SK-N-MC (cell line): Measurements from ENCODE around the gene CTRB1.

Experiments used
- DNase-seq: peaks from one replicate; pipeline ENCODE4 v3.0.0-alpha.2; 2011; ENCODE audit warnings: low read depth, low spot score
- H3K27ac ChIP-seq: fragments of 200-600 bp; sonication (generic); 2 replicates; pipeline ENCODE4 v1.5.1; 2016; ENCODE audit warnings: mixed run types
- H3K36me3 ChIP-seq: fragments of 200-600 bp; sonication (generic); 2 replicates; pipeline ENCODE4 v1.6.1; 2017; ENCODE audit warnings: antibody characterized with exemption, low read length, mixed read lengths; ENCODE audit not compliant: insufficient read depth
- H3K4me3 ChIP-seq: fragments of 200-600 bp; sonication (generic); 2 replicates; pipeline ENCODE4 v1.5.1; 2016
- H3K9ac ChIP-seq: fragments of 200-600 bp; sonication (generic); 2 replicates; pipeline ENCODE4 v1.8.0; 2017; ENCODE audit warnings: mixed run types, mixed read lengths; ENCODE audit not compliant: insufficient read length
- H3K9me3 ChIP-seq: fragments of 200-600 bp; sonication (generic); 2 replicates; pipeline ENCODE4 v1.6.1; 2017; ENCODE audit warnings: low read depth, mild to moderate bottlenecking, antibody characterized with exemption, low read length, moderate library complexity, mixed read lengths
- EZH2 ChIP-seq: fragments of 200-600 bp; sonication (generic); IDR thresholded peaks from one replicate; pipeline ENCODE4 v1.6.1; 2017; ENCODE audit warnings: antibody characterized with exemption
- FOXP2 ChIP-seq: optimal IDR thresholded peaks from 2 replicates; pipeline ENCODE3; 2011; ENCODE audit warnings: mild to moderate bottlenecking, moderate library complexity; ENCODE audit not compliant: insufficient read depth; ENCODE audit errors: extremely low read length, control extremely low read depth
- POLR2AphosphoS5 ChIP-seq: IDR thresholded peaks from 2 replicates; pipeline ENCODE4 v1.6.1; 2012; ENCODE audit warnings: mild to moderate bottlenecking, low read depth, low read length, borderline replicate concordance

CTRB1 gene

DNA sequence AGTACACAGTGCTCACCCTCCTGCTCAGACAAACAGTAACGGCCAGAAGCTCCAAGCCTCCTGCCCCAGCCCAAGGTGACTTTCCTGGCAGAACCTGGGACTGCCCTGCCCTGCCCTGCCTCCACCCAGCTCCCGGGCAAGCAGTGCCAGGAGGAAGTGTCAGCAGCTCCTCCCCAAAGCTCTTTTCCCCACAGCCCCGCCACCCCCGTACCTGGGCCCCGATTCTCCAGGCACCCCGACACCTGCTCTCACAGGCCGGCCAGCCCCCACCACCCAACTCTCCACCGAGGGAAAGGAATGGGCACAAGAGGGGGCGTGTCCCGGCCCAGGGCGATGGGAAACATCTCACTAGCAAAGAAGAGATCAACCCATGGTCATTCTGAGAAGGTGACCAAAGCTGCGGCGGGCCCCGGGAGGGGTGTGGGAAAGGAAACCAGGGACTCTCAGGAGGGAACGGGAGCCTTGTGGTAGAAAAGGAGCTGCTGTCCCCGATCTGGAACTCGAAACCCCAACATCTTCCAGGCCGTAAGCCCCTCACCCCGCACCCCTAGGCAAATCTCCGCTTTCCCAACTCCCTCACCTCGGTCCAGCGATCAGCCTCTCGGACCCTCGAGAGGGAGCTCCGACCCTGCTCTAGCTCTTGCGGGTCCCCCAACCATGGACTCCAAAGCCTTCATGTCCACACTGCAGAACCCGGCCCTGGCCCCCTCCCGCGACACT lies 31.5 kb downstream of the CTRB1 start:
- no peaks in the 10 kb centered on the region for H3K36me3 ChIP-seq

DNA sequence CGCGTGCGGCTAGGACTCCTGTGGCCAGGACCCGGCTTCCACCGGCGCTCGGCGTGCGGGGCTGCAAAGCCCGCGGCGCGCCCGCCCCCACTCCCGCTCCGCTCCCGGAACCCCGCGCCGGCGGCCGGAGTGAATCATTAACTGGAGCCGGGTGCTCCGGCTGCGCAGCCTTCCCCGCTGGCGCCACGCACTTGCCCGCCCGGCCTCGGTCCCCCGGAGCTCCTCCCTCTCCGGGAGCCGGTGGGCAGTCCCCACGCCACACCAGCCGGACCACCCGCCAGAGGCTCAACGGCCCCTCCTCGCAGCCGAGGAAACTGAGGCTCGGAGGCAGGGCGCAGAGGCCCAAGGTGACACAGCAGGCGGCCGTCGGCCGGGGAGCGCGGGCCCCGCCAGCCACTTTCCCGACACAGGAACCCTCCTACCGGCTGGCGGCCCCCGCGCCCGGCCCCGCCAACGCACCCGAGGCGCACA lies 32.1 kb downstream of the CTRB1 start:
- Histone ChIP-seq H3K4me3 (peak overlapping the region; percentile 75), H3K36me3 (no peaks in the 10 kb centered on the region), H3K27ac (no peak overlapping the region), H3K9me3 (no peaks in the 10 kb centered on the region), H3K9ac (peak overlapping the region; percentile 60)
- TF ChIP-seq EZH2: no peak
- TF ChIP-seq FOXP2: no peak
- no peak for TF ChIP-seq POLR2AphosphoS5
- no peak for DNase-seq

More for the DNA sequence above, 31.5 kb downstream of the CTRB1 start:
- Histone ChIP-seq H3K9me3 (no peaks in the 10 kb centered on the region), H3K4me3 (peak overlapping the region; percentile 75), H3K9ac (peak overlapping the region; percentile 60), H3K27ac (no peak overlapping the region)
- no peak for DNase-seq
- TF ChIP-seq EZH2: no peak
- no peak for TF ChIP-seq POLR2AphosphoS5
- no peak for TF ChIP-seq FOXP2

DNA sequence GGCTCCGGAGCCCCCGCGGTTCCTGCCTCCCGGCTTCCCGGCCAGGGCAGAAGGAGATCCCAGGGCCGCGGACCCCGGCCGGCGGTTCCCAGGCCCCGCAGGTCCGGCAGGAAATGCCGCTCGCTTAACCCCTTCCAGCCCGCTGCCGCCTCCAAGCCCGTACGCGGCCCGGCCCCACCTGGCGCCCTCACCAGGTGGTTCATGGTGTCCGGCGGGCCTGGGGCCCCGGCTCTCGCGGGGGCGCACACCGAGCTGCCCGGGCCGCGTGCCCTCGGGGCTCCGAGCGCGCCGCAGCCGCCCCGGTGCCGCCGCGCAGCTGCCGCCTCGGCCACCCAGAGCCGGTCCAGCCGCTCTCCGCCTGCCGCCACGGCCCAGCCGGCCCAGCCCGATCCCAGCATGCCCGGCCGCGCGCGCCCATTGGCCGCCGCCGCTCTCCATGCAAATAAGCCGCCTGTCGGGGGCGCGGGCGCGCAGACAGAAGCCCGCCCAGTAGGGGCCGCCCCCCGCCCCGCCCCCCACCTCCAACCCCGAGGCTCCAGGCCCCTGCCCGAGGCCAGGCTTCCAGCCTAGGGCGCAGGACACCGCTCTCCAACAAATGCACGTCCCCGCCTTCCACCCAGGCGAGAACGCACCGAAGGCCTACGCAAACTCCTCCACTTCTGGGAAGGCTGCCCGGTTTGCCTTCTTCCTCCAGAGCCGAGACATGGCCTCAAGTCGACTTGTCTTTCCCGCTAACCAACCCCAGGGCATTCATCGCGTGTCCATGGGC lies 32.7 kb downstream of the CTRB1 start, which contains the start of gene BCAR1:
Gene BCAR1 (minus strand): TSS at position 345 of the 769 bp plus-strand sequence. CDS start 142 bp downstream, at position 203.
- no peaks in the 10 kb centered on the region for H3K9me3 ChIP-seq
- peak within 1 kb of the TSS; percentile 75 for H3K4me3 ChIP-seq
- TF ChIP-seq EZH2: no peak
- TF ChIP-seq POLR2AphosphoS5: no peak
- TF ChIP-seq FOXP2: no peak
- H3K36me3 ChIP-seq: no peaks in the 10 kb centered on the region
- peak within 1 kb of the TSS; percentile 67 for H3K27ac ChIP-seq
- no peak for DNase-seq
- H3K9ac ChIP-seq: peak within 1 kb of the TSS; percentile 60

DNA sequence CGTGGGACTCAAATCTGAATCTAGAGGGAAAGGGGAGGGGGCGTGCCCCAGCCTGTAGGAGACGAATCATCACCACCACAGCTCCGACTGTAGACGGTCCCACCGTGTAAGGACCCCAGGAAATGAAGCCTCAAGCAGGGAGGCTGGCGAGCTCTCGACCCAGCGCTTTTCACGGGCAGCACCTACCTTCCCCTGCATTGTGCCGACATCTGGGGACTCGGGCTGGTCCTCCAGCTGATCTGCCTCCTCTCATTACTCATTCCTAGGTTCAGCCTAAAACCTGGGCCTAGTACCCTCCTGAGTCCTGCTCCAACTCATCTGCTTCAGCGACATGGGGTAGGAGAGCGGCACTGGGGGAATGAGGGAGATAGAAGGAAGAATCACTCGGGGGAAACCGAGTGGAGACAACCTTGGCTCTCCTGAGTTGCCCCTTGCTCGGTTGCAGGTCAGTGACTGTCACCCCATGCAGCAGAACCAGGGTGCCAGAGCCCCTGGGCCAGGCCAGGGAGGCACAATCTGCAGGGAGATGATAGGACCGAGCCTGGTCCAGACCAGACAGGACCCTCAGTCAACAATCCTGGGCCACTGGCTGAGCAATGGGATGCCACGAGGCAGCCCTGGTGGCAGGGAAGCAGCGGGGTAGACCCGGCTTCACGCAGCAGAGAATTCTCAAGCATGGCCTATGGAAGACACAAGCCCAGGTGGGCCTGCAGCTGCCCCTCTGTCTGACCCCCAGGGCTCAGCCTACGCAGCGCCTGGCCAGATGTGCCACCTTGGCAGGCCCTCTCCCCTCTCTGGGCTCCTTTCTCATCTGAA lies 33.5 kb downstream of the CTRB1 start:
- TF ChIP-seq EZH2 (no peak), POLR2AphosphoS5 (no peak), FOXP2 (no peak)
- Histone ChIP-seq H3K9me3 (no peaks in the 10 kb centered on the region), H3K9ac (no peak overlapping the region), H3K27ac (peak overlapping the region; percentile 67), H3K36me3 (no peaks in the 10 kb centered on the region), H3K4me3 (peak overlapping the region; percentile 28; the same call in 1 of the 2 replicates)
- no peak for DNase-seq

DNA sequence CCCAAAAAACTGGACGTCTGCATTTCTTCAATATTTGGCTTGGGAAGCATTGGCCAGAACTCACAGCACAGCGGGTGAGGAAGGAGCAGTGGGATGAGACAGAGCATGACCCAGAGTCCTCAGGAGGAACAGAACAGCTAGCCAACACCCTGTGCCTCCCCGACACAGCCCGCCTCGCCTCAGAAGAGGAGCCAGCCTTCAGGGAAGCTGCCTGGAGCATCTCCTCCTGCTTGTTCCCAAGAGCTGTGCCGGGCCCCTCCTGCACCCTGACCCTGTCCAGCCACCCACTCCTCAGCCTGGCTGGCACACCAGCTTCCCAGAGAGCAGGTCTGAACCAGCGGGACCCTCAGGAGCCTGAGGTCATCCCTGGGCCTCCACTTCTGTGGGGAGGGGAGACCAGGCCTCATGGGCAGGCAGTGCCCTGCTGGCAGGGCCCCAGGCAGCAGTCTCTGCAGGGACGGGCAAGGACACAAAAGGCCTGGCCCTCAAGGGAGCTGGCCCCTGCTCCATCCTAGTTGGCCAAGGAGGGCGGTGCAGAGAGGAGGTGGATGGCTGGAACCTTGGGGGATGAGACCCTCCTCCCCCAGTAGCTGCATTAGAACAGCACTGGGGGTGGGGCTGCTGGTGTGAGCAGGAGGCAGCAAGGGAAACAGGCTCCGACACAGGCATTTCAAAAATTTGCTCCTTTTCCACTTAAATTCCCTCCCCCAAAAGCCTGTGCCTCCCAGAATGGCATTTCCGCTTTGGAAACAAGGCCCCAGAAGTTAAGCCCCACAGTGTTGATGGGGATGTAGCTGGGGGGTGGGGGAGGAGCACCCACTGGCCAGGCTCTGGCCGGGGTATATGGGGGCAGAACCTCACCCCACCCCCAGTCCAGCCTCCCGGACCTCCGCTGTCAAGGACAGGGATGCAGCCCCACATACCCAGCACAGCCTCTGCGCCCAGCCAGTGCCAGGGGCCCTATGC lies 34.4 kb downstream of the CTRB1 start:
- TF ChIP-seq FOXP2: no peak
- no peak for TF ChIP-seq EZH2
- no peak for TF ChIP-seq POLR2AphosphoS5
- Histone ChIP-seq H3K9me3 (no peaks in the 10 kb centered on the region), H3K4me3 (peak overlapping the region; percentile 12; the same call in 1 of the 2 replicates), H3K9ac (no peak overlapping the region), H3K36me3 (no peaks in the 10 kb centered on the region), H3K27ac (peak overlapping the region; percentile 67)
- DNase-seq: no peak

DNA sequence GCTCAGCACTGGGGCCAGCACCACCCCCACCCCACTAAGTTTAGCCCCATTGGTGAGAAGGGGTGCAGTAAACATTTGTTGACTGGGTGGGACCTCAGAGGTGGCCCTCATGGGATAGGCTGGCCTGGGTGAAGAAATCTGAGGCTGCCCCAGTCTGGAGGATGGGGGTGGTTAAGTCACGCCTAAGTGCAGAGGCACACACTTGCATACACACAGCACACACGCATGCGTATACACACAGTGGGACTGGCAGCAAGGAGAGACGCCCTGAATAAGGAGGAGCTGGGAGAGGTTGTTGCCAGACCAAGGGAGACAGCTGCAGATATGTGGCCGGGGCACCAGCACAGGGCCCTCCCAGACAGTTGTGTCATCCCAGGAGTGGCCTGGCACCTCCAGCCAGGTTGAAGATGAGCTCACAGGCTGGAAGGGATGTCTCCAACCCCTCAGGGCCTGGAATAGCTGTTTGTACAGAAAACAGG lies 35.6 kb downstream of the CTRB1 start:
- Histone ChIP-seq H3K27ac (peak overlapping the region; percentile 57; the same call in 1 of the 2 replicates), H3K9ac (no peak overlapping the region), H3K36me3 (no peaks in the 10 kb centered on the region), H3K4me3 (no peak overlapping the region), H3K9me3 (no peaks in the 10 kb centered on the region)
- TF ChIP-seq FOXP2 (peak; percentile 100), EZH2 (no peak)
- no peak for DNase-seq

DNA sequence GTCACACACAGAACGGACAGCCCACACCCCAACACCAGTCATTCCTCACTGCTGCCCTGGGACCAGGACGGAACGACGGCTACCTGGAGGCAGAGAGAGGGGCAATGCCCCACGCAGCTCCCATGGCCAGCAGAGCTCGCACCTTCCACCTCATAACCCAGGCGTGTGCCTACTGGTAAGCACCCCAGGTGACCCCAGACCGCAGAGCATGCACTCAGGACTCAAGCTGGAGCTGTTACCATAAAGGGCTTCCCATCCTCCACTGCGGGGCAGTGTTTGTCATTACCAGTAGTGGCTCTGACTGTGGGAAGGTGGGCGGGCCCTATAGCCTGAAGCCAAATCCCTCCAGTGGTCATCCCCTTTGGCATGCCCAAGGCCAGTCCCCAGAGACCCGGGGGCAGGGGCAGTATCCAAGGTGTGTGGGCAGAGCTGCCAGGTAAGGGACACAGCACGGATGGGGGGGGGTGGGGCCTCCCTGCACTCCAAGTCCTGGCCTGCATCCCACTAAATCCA lies 37.3 kb downstream of the CTRB1 start:
- TF ChIP-seq FOXP2 (no peak), EZH2 (no peak), POLR2AphosphoS5 (no peak)
- no peaks in the 10 kb centered on the region for H3K36me3 ChIP-seq
- no peaks in the 10 kb centered on the region for H3K9me3 ChIP-seq
- no peak overlapping the region for H3K9ac ChIP-seq
- H3K27ac ChIP-seq: no peak overlapping the region
- no peak for DNase-seq
- H3K4me3 ChIP-seq: no peak overlapping the region
